ENCODE measurements around the gene NT5M.

NT5M gene

GRCh38 chr17:17395246-17395802, 92.2 kb downstream of the NT5M start:
- TF ChIP-seq CTCF (IDR thresholded peaks at IDR 0.05): no peak
- Histone ChIP-seq H3K27ac (no peak overlapping the region), H3K4me3 (no peak overlapping the region), H3K9me3 (no peaks in the 10 kb centered on the region), H3K27me3 (no peaks in the 10 kb centered on the region), H3K36me3 (no peaks in the 10 kb centered on the region), H3K4me1 (no peaks in the 10 kb centered on the region)
- intact Hi-C loops (cut with DNase I; ENCODE audit: low total_unique reads): no loop called here
- DNase-seq: peak in 1 of 2 donors; percentile 42

- no peak overlapping the region for H3K4me3 ChIP-seq
- H3K27me3 ChIP-seq: peaks cover 0 to 4% of the 10 kb centered on the region in 2 donors
- no peak overlapping the region for H3K27ac ChIP-seq
- intact Hi-C loops (cut with DNase I; ENCODE audit: low total_unique reads): no loop called here
- no peaks in the 10 kb centered on the region for H3K4me1 ChIP-seq
- no peaks in the 10 kb centered on the region for H3K36me3 ChIP-seq
- DNase-seq: no peak
- no peak for TF ChIP-seq CTCF (IDR thresholded peaks at IDR 0.05)
- H3K9me3 ChIP-seq: no peaks in the 10 kb centered on the region
Observed at GRCh38 chr17:17395885-17396284, 92.7 kb downstream of the NT5M start.
